ENCODE results near the gene IL1RN. TPM values are rescaled to one million over a fixed set of nuclear protein-coding genes. Genes with fewer than 3 reads are reported as not detected.

The IL1RN gene
- total and polyA plus RNA-seq, 2 of the 4 experiments (the other 2 are of a cell fraction) = not detected

DNA sequence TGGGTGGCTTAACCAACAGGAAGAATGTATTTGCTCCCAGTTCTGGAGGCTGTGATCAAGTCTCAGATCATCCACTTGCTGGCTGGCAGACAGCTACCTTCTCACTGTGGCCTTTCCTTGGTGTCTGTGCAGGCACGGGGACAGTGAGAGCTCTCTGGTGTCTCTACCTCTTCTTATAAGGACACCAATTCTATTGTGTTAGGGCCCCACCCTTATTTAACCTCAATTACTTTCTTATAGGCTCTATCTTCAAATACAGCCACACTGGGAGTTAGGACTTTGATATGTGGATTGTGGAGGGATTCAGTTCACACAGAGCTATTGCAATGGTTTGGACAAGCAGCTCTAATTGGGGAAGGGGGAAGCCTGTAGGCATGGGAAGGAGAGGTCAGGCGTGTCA lies 25.3 kb upstream of the IL1RN start:
- Histone ChIP-seq H3K9me3 (ENCODE audit: control insufficient read depth, insufficient read depth, low read length) (no peaks in the 10 kb centered on the region), H2BK15ac (ENCODE audit: low read depth, low read length) (no peak overlapping the region), H3K18ac (ENCODE audit: low read depth, low read length) (no peak overlapping the region), H4K20me1 (ENCODE audit: insufficient read depth, low read length) (no peaks in the 10 kb centered on the region), H3K27ac (ENCODE audit: insufficient read depth, low read length) (no peak overlapping the region), H2BK20ac (ENCODE audit: low read depth, low read length) (no peak overlapping the region), H2AFZ (replicated peaks; ENCODE audit: low read length, poor library complexity) (no peak overlapping the region), H3K36me3 (ENCODE audit: control insufficient read depth, insufficient read depth, low read length) (no peaks in the 10 kb centered on the region), H2BK5ac (ENCODE audit: low read depth, low read length, poor library complexity, severe bottlenecking) (no peak overlapping the region), H2BK120ac (ENCODE audit: low read depth, low read length) (no peak overlapping the region), H3K4me3 (ENCODE audit: insufficient read depth, low read depth, low read length) (no peak overlapping the region), H3K14ac (replicated peaks; ENCODE audit: low read depth, low read length) (no peak overlapping the region), H2AK5ac (ENCODE audit: low read depth, low read length) (no peak overlapping the region), H2AK9ac (replicated peaks; ENCODE audit: low read depth, low read length, poor library complexity) (no peak overlapping the region), H3K9me1 (ENCODE audit: insufficient read depth, low read length) (no peaks in the 10 kb centered on the region), H3K23ac (ENCODE audit: low read depth, low read length) (no peak overlapping the region), H4K5ac (ENCODE audit: low read depth, low read length) (no peak overlapping the region), H3K9ac (ENCODE audit: low read depth, low read length) (no peak overlapping the region), H3K4me2 (ENCODE audit: low read depth, low read length) (no peak overlapping the region), H4K8ac (ENCODE audit: low read depth in 2 of 2, low read length in 2 of 2) (no peak overlapping the region), H3K27me3 (ENCODE audit: control insufficient read depth, insufficient read depth, low read length) (no peaks in the 10 kb centered on the region), H3K79me1 (ENCODE audit: low read depth in 1 of 2, low read length in 2 of 2) (no peaks in the 10 kb centered on the region), H3K4ac (ENCODE audit: low read depth, low read length) (no peak overlapping the region), H3K56ac (ENCODE audit: extremely low read depth, insufficient read depth, low read length) (no peak overlapping the region), H4K91ac (ENCODE audit: insufficient read depth, low read depth, low read length) (no peak overlapping the region), H3K4me1 (ENCODE audit: control insufficient read depth, insufficient read depth, low read length) (no peaks in the 10 kb centered on the region)
- DNase-seq (no peak), ATAC-seq (ENCODE audit: low read depth) (no peak)
- ChIA-PET POLR2A (ENCODE audit: unreplicated experiment) (no interaction called here), CTCF (no interaction called here)
- no TSS peak for BruUV-seq (replicated peaks)
- 80% methylated on average over 1 of the region's 2 CpGs; no CpG with 5 or more reads in 1 of the 2 experiments for WGBS, 2 experiments (ENCODE audit: extremely low coverage in 2 of 2, insufficient read length in 1 of 2)
- intact Hi-C loops (cut with micrococcal nuclease) (no loop called here), dilution Hi-C loops (cut with HindIII; ENCODE audit: low sequenced_read_pairs, unreplicated experiment) (no loop called here), in situ Hi-C loops (cut with MboI; ENCODE audit: low sequenced_read_pairs) (no loop called here)
- TF ChIP-seq RCOR1 (IDR thresholded peaks at IDR 0.05; ENCODE audit: insufficient replicate concordance, low read length) = no peak
- no peak for TF ChIP-seq SMC3 (IDR thresholded peaks at IDR 0.05; ENCODE audit: low read depth, low read length)
- no peak for TF ChIP-seq MAZ (IDR thresholded peaks at IDR 0.05; ENCODE audit: borderline replicate concordance, low read depth, low read length)
- no peak for TF ChIP-seq MXI1 (IDR thresholded peaks at IDR 0.05; ENCODE audit: borderline replicate concordance, low read depth, low read length)
- no peak for TF ChIP-seq POLR2A (IDR thresholded peaks at IDR 0.05; ENCODE audit: low read depth, low read length)
- TF ChIP-seq CHD1 (IDR thresholded peaks at IDR 0.05; ENCODE audit: low read depth, low read length) = no peak
- TF ChIP-seq MAFK (IDR thresholded peaks at IDR 0.05; ENCODE audit: low read depth, low read length) = no peak

Measured in IMR-90 (cell line).